CD8-positive, alpha-beta memory T cell (primary cell): ENCODE data around the gene HSD17B7. TPM values are rescaled to one million over a fixed set of nuclear protein-coding genes. Genes with fewer than 3 reads are reported as not detected.
"Not testable (repeated sequence)": the region's sequence is repeated elsewhere in the genome, so short reads cannot be mapped to it uniquely, and the experiment has no call there.

Source experiments
- CTCF ChIA-PET: fragments of 350-600 bp; sonication (Branson Sonifier 250); formaldehyde crosslinking; loops from one replicate; lab custom pipeline; 2021; ENCODE audit warnings: antibody characterized with exemption; lab: Charles Lee
- POLR2A ChIA-PET: fragments of 350-600 bp; sonication (Branson Sonifier 250); formaldehyde crosslinking; loops from one replicate; lab custom pipeline; 2021; ENCODE audit warnings: antibody characterized with exemption; lab: Charles Lee
- DNase-seq, 5 donors: peaks; one replicate each; pipeline versions ENCODE4 v3.0.0 to v3.0.0-alpha.2; 2020 to 2022; ENCODE audit warnings: mixed read lengths in 1 of 5
- H3K27ac ChIP-seq: one replicate; pipeline ENCODE4 v1.7.0; 2013; ENCODE audit warnings: low read depth, mild to moderate bottlenecking, low read length, moderate library complexity
- H3K27me3 ChIP-seq: 2 replicates; pipeline ENCODE4 v1.7.0; 2013; ENCODE audit warnings: low read length, mild to moderate bottlenecking; ENCODE audit not compliant: insufficient read depth, poor library complexity, severe bottlenecking
- H3K36me3 ChIP-seq: 2 replicates; pipeline ENCODE4 v1.7.0; 2013; ENCODE audit warnings: mild to moderate bottlenecking, low read length, moderate library complexity; ENCODE audit not compliant: insufficient read depth
- H3K4me1 ChIP-seq: 2 replicates; pipeline ENCODE4 v1.7.0; 2013; ENCODE audit warnings: mild to moderate bottlenecking, low read length, moderate library complexity; ENCODE audit not compliant: insufficient read depth
- H3K4me3 ChIP-seq: 2 replicates; pipeline ENCODE4 v1.7.0; 2013; ENCODE audit warnings: mild to moderate bottlenecking, low read length
- H3K9me3 ChIP-seq: 2 replicates; pipeline ENCODE4 v1.7.0; 2013; ENCODE audit warnings: mild to moderate bottlenecking, low read length
- H3K27ac Mint-ChIP-seq, 8 donors: one replicate each; pipeline ENCODE4 v1.8.0; 2020 to 2021; ENCODE audit warnings: mixed read lengths in 8 of 8, mild to moderate bottlenecking in 6 of 8, inconsistent platforms in 3 of 8, moderate library complexity in 3 of 8
- H3K27me3 Mint-ChIP-seq, 2 donors: one replicate each; pipeline ENCODE4 v1.8.0; 2020 to 2021; ENCODE audit warnings: mixed read lengths in 2 of 2, mild to moderate bottlenecking in 1 of 2, moderate library complexity in 1 of 2
- H3K36me3 Mint-ChIP-seq, 3 donors: one replicate each; pipeline ENCODE4 v1.8.0; 2020 to 2021; ENCODE audit warnings: mixed read lengths in 3 of 3, inconsistent platforms in 1 of 3, mild to moderate bottlenecking in 1 of 3
- H3K4me1 Mint-ChIP-seq, 3 donors: one replicate each; pipeline ENCODE4 v1.8.0; 2020 to 2021; ENCODE audit warnings: mixed read lengths in 3 of 3, inconsistent platforms in 1 of 3, mild to moderate bottlenecking in 1 of 3
- H3K4me3 Mint-ChIP-seq, 7 donors: one replicate each; pipeline ENCODE4 v1.8.0; 2020 to 2021; ENCODE audit warnings: mixed read lengths in 7 of 7, mild to moderate bottlenecking in 6 of 7, moderate library complexity in 4 of 7, inconsistent platforms in 2 of 7
- H3K9me3 Mint-ChIP-seq, 5 donors: one replicate each; pipeline ENCODE4 v1.8.0; 2020 to 2022; ENCODE audit warnings: mixed read lengths in 5 of 5, mild to moderate bottlenecking in 3 of 5, moderate library complexity in 2 of 5, inconsistent platforms in 1 of 5
- polyA plus RNA-seq: library from polyadenylated mRNA; unstranded; fragments of 300-500 nt; fragmentation: Illumina TruSeq; gene quantifications from one replicate; pipeline ENCODE4 v1.2.3, GENCODE V29; 2021
- total RNA-seq, 2 experiments: library from RNA; stranded (reverse); gene quantifications; one replicate each; pipeline ENCODE4 v1.2.3, GENCODE V29; 2021

HSD17B7 gene
- total and polyA plus RNA-seq, 3 experiments from 2014 or later: 18.7 to 22.6 (median 20.4) TPM

DNA sequence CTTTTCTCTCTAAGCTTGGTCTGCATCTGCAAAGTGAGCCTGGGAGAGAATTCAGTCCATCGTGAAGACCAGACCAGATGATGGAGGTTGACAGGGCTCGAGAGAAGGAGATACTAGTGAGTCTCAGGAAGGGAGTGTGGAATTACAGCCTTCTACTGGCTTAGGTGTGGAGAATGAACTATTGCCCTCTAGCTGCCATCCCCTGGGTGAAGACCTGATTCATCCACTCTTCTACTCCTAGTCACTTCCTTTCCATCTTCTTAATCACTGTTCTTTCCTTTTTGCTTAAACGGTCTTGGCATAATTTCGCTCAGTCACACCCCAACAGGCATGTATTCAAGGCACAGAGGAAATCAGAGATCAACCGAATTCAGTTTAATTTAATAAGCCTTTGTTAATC lies 34.0 kb upstream of the HSD17B7 start:
- no peak overlapping the region for H3K4me3 ChIP-seq
- ChIA-PET CTCF (no interaction called here), POLR2A (no interaction called here)
- H3K27ac ChIP-seq: no peak overlapping the region
- DNase-seq: no peak
- no peaks in the 10 kb centered on the region for H3K4me1 ChIP-seq
- no peaks in the 10 kb centered on the region for H3K27me3 Mint-ChIP-seq
- no peaks in the 10 kb centered on the region for H3K36me3 ChIP-seq
- H3K4me3 Mint-ChIP-seq: no peak overlapping the region
- H3K36me3 Mint-ChIP-seq: peaks cover 0 to 1% (median 0%) of the 10 kb centered on the region in 3 donors
- peaks cover 0 to 3% (median 0%) of the 10 kb centered on the region in 5 donors for H3K9me3 Mint-ChIP-seq
- H3K4me1 Mint-ChIP-seq: no peaks in the 10 kb centered on the region
- H3K27ac Mint-ChIP-seq: no peak overlapping the region
- no peaks in the 10 kb centered on the region for H3K9me3 ChIP-seq
- no peaks in the 10 kb centered on the region for H3K27me3 ChIP-seq

DNA sequence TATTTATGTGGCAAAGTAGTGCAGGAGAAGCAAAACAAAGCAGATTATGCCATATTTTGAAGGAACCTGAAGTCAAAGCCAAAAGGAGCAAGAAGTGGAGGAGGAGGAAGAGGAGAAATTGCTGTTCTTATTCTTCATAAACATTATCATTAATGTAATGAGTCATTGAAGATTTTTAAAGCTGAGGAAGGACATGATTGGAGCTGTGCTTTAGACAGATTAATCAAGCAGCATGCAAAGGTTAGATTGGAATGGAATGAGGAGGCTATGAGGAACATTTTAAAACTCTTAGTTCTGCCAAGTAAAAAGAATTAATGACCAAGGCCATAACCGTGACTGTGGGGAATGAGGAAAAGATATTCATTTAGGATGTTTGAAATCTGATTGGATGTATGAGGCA lies 33.0 kb upstream of the HSD17B7 start:
- no peak overlapping the region for H3K27ac Mint-ChIP-seq
- no peak overlapping the region for H3K4me3 Mint-ChIP-seq
- CTCF ChIA-PET: no interaction called here
- no peaks in the 10 kb centered on the region for H3K27me3 Mint-ChIP-seq
- no peaks in the 10 kb centered on the region for H3K27me3 ChIP-seq
- H3K9me3 Mint-ChIP-seq: no peaks in the 10 kb centered on the region
- H3K4me1 ChIP-seq: no peaks in the 10 kb centered on the region
- peaks cover 0 to 1% (median 0%) of the 10 kb centered on the region in 3 donors for H3K36me3 Mint-ChIP-seq
- no peak for DNase-seq
- H3K36me3 ChIP-seq: no peaks in the 10 kb centered on the region
- POLR2A ChIA-PET: no interaction called here
- no peak overlapping the region for H3K4me3 ChIP-seq
- H3K9me3 ChIP-seq: no peaks in the 10 kb centered on the region
- H3K27ac ChIP-seq: no peak overlapping the region
- H3K4me1 Mint-ChIP-seq: no peaks in the 10 kb centered on the region

DNA sequence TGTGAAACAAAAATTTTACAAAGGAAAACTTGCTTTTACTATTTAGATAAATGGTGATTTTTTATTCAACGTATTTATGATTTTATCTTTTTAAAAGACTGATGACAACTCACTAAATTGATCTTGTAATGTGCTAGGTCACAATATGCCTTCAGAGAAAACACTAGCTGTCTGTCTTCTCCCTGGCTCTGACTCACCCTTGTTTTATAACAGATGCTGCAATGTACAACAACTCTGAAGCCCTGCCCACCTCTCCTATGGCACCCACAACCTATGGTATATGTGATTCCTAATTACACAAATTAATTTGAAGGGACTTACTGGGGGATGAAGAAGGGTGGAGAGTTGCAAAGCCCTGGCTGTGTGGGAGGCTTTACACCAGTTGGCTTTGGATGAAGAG lies 24.7 kb upstream of the HSD17B7 start:
- Mint-ChIP-seq H3K27me3 (peaks cover 0 to 3% of the 10 kb centered on the region in 2 donors), H3K36me3 (peaks cover 0 to 3% (median 0%) of the 10 kb centered on the region in 3 donors), H3K4me1 (no peaks in the 10 kb centered on the region), H3K27ac (no peak overlapping the region), H3K4me3 (no peak overlapping the region), H3K9me3 (no peaks in the 10 kb centered on the region)
- Histone ChIP-seq H3K27ac (no peak overlapping the region), H3K36me3 (no peaks in the 10 kb centered on the region), H3K4me3 (no peak overlapping the region), H3K4me1 (no peaks in the 10 kb centered on the region), H3K9me3 (no peaks in the 10 kb centered on the region), H3K27me3 (no peaks in the 10 kb centered on the region)
- no peak for DNase-seq
- CTCF ChIA-PET: no interaction called here
- POLR2A ChIA-PET: no interaction called here

DNA sequence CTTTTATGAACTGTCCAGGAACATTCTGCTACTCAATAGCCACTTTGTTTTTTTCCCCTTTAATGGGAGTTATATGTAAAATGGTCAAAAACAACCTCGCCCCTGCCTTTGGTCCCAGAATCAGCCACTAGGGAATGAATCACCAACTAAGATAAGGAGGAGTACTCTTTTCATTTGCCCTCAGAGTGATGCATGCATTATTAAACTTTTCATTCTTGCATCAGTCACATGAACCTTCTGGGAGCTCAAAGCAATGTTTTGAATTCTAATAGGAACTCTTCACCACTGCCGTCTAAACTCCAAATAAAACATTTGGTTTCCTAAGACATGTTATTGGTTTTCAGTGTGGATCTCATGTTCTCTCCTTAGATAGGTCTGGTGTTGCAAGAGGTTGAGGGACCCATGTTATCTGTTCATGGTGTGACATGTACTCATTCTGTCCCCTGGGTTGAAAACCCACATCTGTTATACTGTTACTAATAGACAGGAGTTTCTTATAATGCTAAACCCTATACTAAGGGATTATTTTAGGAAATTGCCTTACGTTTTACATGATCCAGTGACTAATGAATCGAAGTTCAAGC lies 17.8 kb upstream of the HSD17B7 start:
- H3K27ac Mint-ChIP-seq: no peak overlapping the region
- H3K27me3 Mint-ChIP-seq: peaks cover 4 to 13% of the 10 kb centered on the region in 2 donors
- CTCF ChIA-PET: no interaction called here

DNA sequence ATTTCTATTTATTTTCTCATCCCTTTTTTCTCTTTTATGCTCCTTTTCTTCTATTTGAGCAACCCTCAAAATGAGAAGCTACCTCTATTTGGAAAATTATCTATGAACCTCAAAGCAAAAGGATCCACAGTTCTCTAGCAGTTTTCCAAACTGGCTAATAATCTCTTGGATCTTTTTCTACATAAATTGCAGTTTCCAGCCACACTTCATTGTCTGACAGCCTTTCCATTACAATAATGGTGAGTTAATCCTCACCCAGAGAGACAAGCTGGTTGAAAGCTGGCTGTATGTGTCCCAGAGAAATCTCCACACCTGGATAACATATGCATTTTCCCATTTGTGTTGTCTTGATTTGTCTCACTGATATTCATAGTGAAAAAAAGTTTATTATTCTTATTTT lies 16.5 kb upstream of the HSD17B7 start:
- Mint-ChIP-seq H3K27ac (no peak overlapping the region), H3K27me3 (peaks cover 4 to 22% of the 10 kb centered on the region in 2 donors), H3K9me3 (peaks cover 0 to 4% (median 0%) of the 10 kb centered on the region in 5 donors), H3K4me1 (no peaks in the 10 kb centered on the region), H3K4me3 (no peak overlapping the region), H3K36me3 (peaks cover 0 to 13% (median 2%) of the 10 kb centered on the region in 3 donors)
- ChIA-PET CTCF (no interaction called here), POLR2A (no interaction called here)
- DNase-seq: no peak
- Histone ChIP-seq H3K4me3 (no peak overlapping the region), H3K27ac (no peak overlapping the region), H3K9me3 (no peaks in the 10 kb centered on the region), H3K4me1 (no peaks in the 10 kb centered on the region), H3K36me3 (no peaks in the 10 kb centered on the region), H3K27me3 (peaks cover 4% of the 10 kb centered on the region)

More for the DNA sequence above, 17.8 kb upstream of the HSD17B7 start:
- Histone ChIP-seq H3K36me3 (no peaks in the 10 kb centered on the region), H3K27ac (no peak overlapping the region), H3K9me3 (no peaks in the 10 kb centered on the region), H3K4me1 (no peaks in the 10 kb centered on the region), H3K4me3 (no peak overlapping the region), H3K27me3 (peaks cover 4% of the 10 kb centered on the region)
- Mint-ChIP-seq H3K4me3 (no peak overlapping the region), H3K9me3 (peaks cover 0 to 4% (median 0%) of the 10 kb centered on the region in 5 donors), H3K4me1 (no peaks in the 10 kb centered on the region), H3K36me3 (peaks cover 0 to 13% (median 2%) of the 10 kb centered on the region in 3 donors)
- POLR2A ChIA-PET: no interaction called here
- DNase-seq: no peak

DNA sequence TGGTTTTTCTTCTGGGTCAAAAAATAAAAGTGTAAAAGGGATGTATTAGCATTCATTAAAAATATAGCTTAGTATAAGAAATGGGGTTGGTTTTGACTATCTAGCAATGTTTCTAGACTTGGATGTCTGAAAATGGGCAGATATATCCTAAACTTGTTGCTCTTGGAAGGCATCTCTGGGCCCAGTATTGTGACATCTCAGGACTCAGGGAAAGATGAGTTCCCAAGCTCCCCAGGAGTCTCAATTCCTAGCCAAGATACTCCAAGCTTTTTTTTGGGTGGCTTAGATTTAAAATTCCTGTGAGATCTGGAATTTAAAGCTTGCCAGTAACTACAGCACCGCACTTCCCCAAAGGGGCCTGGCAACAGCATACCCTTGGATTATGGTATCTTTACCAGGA lies 11.5 kb upstream of the HSD17B7 start:
- H3K36me3 ChIP-seq: no peaks in the 10 kb centered on the region
- no peak overlapping the region for H3K4me3 ChIP-seq
- H3K27ac ChIP-seq: no peak overlapping the region
- H3K9me3 ChIP-seq: no peaks in the 10 kb centered on the region
- peaks cover 0 to 8% (median 2%) of the 10 kb centered on the region in 3 donors for H3K36me3 Mint-ChIP-seq
- H3K27ac Mint-ChIP-seq: no peak overlapping the region
- ChIA-PET CTCF (no interaction called here), POLR2A (no interaction called here)
- H3K9me3 Mint-ChIP-seq: peaks cover 0 to 4% (median 0%) of the 10 kb centered on the region in 5 donors
- H3K27me3 ChIP-seq: peaks cover 4% of the 10 kb centered on the region
- H3K4me1 Mint-ChIP-seq: no peaks in the 10 kb centered on the region
- no peak for DNase-seq
- no peak overlapping the region for H3K4me3 Mint-ChIP-seq
- no peaks in the 10 kb centered on the region for H3K4me1 ChIP-seq
- peaks cover 8 to 23% of the 10 kb centered on the region in 2 donors for H3K27me3 Mint-ChIP-seq

DNA sequence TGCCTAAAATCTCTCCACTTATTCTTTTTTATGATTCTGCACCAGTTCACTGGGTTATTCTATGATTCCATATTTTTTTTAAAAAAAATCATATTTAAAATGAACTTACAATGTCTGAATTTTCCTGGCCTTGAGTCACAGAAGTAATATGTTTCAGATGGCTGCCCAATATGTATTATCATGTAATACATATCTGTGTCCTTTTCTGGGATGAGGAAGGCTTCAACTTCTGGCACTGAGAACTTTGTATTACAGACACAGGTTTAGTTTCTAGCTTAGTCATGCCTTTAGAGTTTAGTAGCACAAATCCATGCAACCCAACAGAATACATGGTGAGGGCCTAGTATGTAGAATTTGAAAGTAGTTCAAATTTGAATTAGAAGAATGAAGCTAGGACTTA lies 7.8 kb upstream of the HSD17B7 start:
- peaks cover 4 to 20% of the 10 kb centered on the region in 2 donors for H3K27me3 Mint-ChIP-seq
- Histone ChIP-seq H3K9me3 (no peaks in the 10 kb centered on the region), H3K4me3 (no peak overlapping the region), H3K27ac (no peak overlapping the region), H3K27me3 (no peaks in the 10 kb centered on the region), H3K4me1 (no peaks in the 10 kb centered on the region), H3K36me3 (no peaks in the 10 kb centered on the region)
- H3K4me1 Mint-ChIP-seq: no peaks in the 10 kb centered on the region
- H3K4me3 Mint-ChIP-seq: no peak overlapping the region
- no peak for DNase-seq
- H3K27ac Mint-ChIP-seq: no peak overlapping the region
- no peaks in the 10 kb centered on the region for H3K9me3 Mint-ChIP-seq
- POLR2A ChIA-PET: no interaction called here
- H3K36me3 Mint-ChIP-seq: peaks cover 0 to 2% (median 0%) of the 10 kb centered on the region in 3 donors
- CTCF ChIA-PET: no interaction called here

DNA sequence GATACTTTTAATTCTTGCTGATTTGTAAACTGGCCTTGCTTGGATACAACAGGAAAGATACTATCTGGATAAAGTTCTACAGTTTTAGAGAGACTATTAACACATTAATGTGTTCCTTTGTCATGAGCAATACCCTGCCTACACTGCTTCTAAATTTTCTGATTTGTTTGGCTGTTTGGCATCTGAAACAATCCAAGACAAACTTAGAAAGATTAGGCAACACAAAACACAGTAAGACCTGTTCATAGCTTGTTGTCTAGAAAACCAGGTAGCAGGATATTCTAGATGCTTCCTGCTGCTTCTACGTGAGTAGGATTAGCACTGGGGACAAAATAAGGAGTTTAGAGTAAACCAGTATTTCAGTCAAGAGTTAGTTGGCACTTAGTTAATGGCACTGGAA lies 5.6 kb upstream of the HSD17B7 start:
- POLR2A ChIA-PET, H3K36me3 Mint-ChIP-seq, H3K9me3 Mint-ChIP-seq, H3K4me1 ChIP-seq, DNase-seq, H3K9me3 ChIP-seq, H3K27ac ChIP-seq, H3K36me3 ChIP-seq, H3K4me1 Mint-ChIP-seq, CTCF ChIA-PET, H3K4me3 ChIP-seq, H3K27me3 ChIP-seq, H3K4me3 Mint-ChIP-seq, H3K27ac Mint-ChIP-seq: not testable (repeated sequence)
- H3K27me3 Mint-ChIP-seq: peaks cover 3 to 10% of the 10 kb centered on the region in 2 donors
